Adrenal gland (tissue), 12 donors: Measurements from ENCODE around the gene PRDM15. TPM values are rescaled to one million over a fixed set of nuclear protein-coding genes. Genes with fewer than 3 reads are reported as not detected.

Experiments
- DNase-seq, 7 donors: peaks; one replicate each; pipeline ENCODE4 v3.0.0-alpha.2; 2019 to 2020
- H3K27ac ChIP-seq, 5 donors: fragments of 200-600 bp; sonication (generic) in 4 of 5; 1 replicate in 3 of 5; 2 replicates in 2 of 5; pipeline versions ENCODE4 v1.5.1 to v1.8.0; 2016 to 2020; ENCODE audit warnings: mild to moderate bottlenecking in 1 of 5
- H3K27me3 ChIP-seq: fragments of 200-600 bp; 2 replicates; pipeline ENCODE4 v1.8.0; 2021
- H3K36me3 ChIP-seq, 2 donors: fragments of 200-600 bp; replicated peaks in 1 of 2; 1 replicate in 1 of 2; 2 replicates in 1 of 2; pipeline versions ENCODE4 v1.5.1 to v1.8.0; 2018 to 2022
- H3K4me1 ChIP-seq, 2 donors: fragments of 200-600 bp; replicated peaks in 1 of 2; 1 replicate in 1 of 2; 2 replicates in 1 of 2; pipeline versions ENCODE4 v1.5.1 to v1.8.0; 2018 to 2021
- H3K4me3 ChIP-seq, 4 donors: fragments of 200-600 bp; sonication (generic) in 3 of 4; one replicate each; pipeline ENCODE4 v1.5.1; 2016 to 2018
- H3K9me3 ChIP-seq, 3 donors: fragments of 200-600 bp; sonication (generic) in 1 of 3; replicated peaks in 1 of 3; 1 replicate in 2 of 3; 2 replicates in 1 of 3; pipeline versions ENCODE4 v1.5.1 to v1.8.0; 2016 to 2021
- POLR2A ChIP-seq, 2 donors: fragments of 450-650 bp; IDR thresholded peaks; one replicate each; pipeline ENCODE4 v1.6.1; 2017; ENCODE audit warnings: antibody characterized with exemption in 2 of 2, mild to moderate bottlenecking in 2 of 2, moderate library complexity in 1 of 2
- WGBS, 4 donors: extraction: QIAGEN DNeasy Blood & Tissue Kit in 2 of 4; methylation state at CpG; one replicate each; pipeline versions ENCODE4 v1.1.5 to v1.1.7; 2013 to 2017; 5-methylcytosine and 5-hydroxymethylcytosine counted together
- intact Hi-C, 2 donors: fragments of 100-400 bp; cut with DNase I; formaldehyde crosslinking; loops; one replicate each; pipeline versions ENCODE4 v1.14.1 to v1.15.0; 2022 to 2023
- polyA plus RNA-seq, 3 donors: library from polyadenylated mRNA; stranded (reverse); fragments of 200-250 nt in 2 of 3; fragments of 350-450 nt in 1 of 3; fragmentation: Illumina TruSeq in 1 of 3; extraction: RNeasy Lipid Tissue Mini Kit (QIAGEN cat#74804) in 1 of 3; gene quantifications; one replicate each; pipeline ENCODE4 v1.2.3, GENCODE V29; 2013 to 2014
- total RNA-seq, 9 donors: library from RNA; depleted of rRNA in 4 of 9; stranded (reverse); fragments of >200 nt in 4 of 9; fragments of 120-200 nt in 1 of 9; fragmentation: NEBNext Ultra II Directional in 1 of 9; extraction: Animal tissue kit (Norgen Biotek cat#: 25700) in 1 of 9; gene quantifications; one replicate each; pipeline versions ENCODE4 v1.1.0 to v1.2.4, GENCODE V29; 2013 to 2023
- TF ChIP-seq, protein P1 (sequence below), 6 experiments: fragments of 450-650 bp in 4 of 6; fragments of 200-600 bp in 2 of 6; sonication (generic) in 1 of 6; IDR thresholded peaks; 1 replicate in 5 of 6; 2 replicates in 1 of 6; pipeline versions ENCODE4 v1.5.1 to v1.8.0; 2016 to 2021; ENCODE audit warnings: antibody characterized with exemption in 6 of 6, mild to moderate bottlenecking in 2 of 6, moderate library complexity in 1 of 6
- donor health status: healthy with polysubstance abuse.
- donor health status: Bipolar disorder and iron deficiency.
- donor health status: DM: yes; HTN: yes; CAD: no.
- donor health status: DM: no; HTN: no; CAD: no.
- donor health status: DM: no; HTN: no; CAD: no.
- donor health status: DM: yes; HTN: yes; CAD: no.

Gene PRDM15
- total and polyA plus RNA-seq, 12 donors: 2.9 to 6.7 (median 4.0) TPM

DNA sequence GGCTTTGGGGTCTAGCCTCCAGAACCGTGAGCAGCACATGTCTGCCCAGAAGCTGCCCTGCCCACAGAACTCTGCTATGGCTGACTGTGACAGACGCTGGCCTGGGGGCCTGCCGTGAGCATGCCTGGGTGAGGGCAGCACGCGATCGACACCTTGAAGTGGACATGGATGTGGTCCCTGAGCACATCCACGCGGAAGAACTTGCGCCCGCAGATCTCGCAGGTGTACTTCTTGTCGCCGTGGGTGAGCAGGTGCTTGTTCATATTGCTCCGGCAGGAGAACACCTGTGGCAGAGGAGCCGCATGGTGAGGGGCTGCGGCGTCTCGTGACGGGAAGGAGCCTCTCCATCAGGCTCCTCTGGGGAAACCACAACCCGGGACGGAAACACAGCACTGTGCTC lies 56.0 kb downstream of the PRDM15 start:
- WGBS, 4 donors: 85 to 96% (median 94%) methylated on average over 2 to 21 of the region's 21 CpGs
- Histone ChIP-seq H3K4me1 (no peaks in the 10 kb centered on the region), H3K9me3 (no peaks in the 10 kb centered on the region), H3K27ac (no peak overlapping the region), H3K27me3 (no peaks in the 10 kb centered on the region), H3K4me3 (no peak overlapping the region), H3K36me3 (peaks cover 0 to 6% of the 10 kb centered on the region in 2 donors)
- TF ChIP-seq POLR2A (IDR thresholded peaks at IDR 0.05): no peak
- TF ChIP-seq, protein P1, sequence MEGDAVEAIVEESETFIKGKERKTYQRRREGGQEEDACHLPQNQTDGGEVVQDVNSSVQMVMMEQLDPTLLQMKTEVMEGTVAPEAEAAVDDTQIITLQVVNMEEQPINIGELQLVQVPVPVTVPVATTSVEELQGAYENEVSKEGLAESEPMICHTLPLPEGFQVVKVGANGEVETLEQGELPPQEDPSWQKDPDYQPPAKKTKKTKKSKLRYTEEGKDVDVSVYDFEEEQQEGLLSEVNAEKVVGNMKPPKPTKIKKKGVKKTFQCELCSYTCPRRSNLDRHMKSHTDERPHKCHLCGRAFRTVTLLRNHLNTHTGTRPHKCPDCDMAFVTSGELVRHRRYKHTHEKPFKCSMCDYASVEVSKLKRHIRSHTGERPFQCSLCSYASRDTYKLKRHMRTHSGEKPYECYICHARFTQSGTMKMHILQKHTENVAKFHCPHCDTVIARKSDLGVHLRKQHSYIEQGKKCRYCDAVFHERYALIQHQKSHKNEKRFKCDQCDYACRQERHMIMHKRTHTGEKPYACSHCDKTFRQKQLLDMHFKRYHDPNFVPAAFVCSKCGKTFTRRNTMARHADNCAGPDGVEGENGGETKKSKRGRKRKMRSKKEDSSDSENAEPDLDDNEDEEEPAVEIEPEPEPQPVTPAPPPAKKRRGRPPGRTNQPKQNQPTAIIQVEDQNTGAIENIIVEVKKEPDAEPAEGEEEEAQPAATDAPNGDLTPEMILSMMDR (IDR thresholded peaks at IDR 0.05): no peak
- DNase-seq: no peak
- intact Hi-C loops: no loop called here

GRCh38 chr21:41821756-41822431 lies 57.2 kb downstream of the PRDM15 start:
- 88 to 93% (median 90%) methylated on average over 27 to 32 of the region's 32 CpGs for WGBS, 4 donors
- H3K27me3 ChIP-seq: no peaks in the 10 kb centered on the region
- peaks cover 0 to 2% of the 10 kb centered on the region in 2 donors for H3K4me1 ChIP-seq
- H3K36me3 ChIP-seq: peaks cover 0 to 6% of the 10 kb centered on the region in 2 donors
- no peak overlapping the region for H3K27ac ChIP-seq
- TF ChIP-seq, protein P1 (IDR thresholded peaks at IDR 0.05): no peak
- no peak for TF ChIP-seq POLR2A (IDR thresholded peaks at IDR 0.05)
- DNase-seq: no peak
- H3K4me3 ChIP-seq: no peak overlapping the region
- intact Hi-C loops: no loop called here
- H3K9me3 ChIP-seq: no peaks in the 10 kb centered on the region

DNA sequence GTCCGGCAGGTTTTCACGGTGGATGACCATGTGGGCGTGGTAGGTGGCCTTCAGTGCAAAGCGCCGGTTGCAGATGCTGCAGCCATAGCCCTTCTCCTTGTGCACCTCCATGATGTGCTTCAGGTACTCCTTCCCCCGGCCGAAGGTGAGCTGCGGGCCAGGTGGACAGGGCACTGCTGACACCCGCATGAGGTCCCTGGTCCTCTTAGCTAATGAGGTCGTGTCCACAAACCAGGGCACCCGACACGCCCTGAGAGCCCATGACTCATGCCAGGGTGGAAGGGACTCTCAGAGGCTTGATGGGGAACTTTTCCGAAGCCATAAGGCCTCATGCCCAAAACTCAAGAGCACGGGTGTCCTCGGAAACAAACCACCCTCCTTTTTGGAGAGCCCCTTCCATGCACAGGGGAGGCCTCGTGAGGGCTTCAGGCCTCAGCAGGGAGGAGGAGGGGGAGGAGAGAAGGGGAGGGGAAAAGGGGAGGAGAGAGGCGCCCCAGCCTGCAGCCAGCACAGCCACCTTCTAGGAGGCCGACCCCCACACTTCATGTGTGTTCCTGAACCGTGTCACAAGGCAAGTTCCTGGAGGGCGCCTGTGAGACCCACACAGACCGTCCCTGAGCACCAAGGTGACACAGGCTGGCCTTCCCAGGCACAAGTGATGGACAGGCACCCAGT lies 57.9 kb downstream of the PRDM15 start:
- H3K9me3 ChIP-seq: no peaks in the 10 kb centered on the region
- WGBS, 4 donors: 90 to 95% (median 92%) methylated on average over 4 to 21 of the region's 21 CpGs
- no peak for DNase-seq
- intact Hi-C loops: no loop called here
- H3K4me3 ChIP-seq: no peak overlapping the region
- peaks cover 0 to 6% of the 10 kb centered on the region in 2 donors for H3K36me3 ChIP-seq
- TF ChIP-seq, protein P1 (IDR thresholded peaks at IDR 0.05): no peak
- no peak for TF ChIP-seq POLR2A (IDR thresholded peaks at IDR 0.05)
- no peaks in the 10 kb centered on the region for H3K27me3 ChIP-seq
- no peak overlapping the region for H3K27ac ChIP-seq
- H3K4me1 ChIP-seq: peaks cover 0 to 9% of the 10 kb centered on the region in 2 donors

- 93 to 99% (median 95%) methylated on average over 15 to 19 of the region's 19 CpGs for WGBS, 4 donors
- Histone ChIP-seq H3K4me1 (peaks cover 0 to 9% of the 10 kb centered on the region in 2 donors), H3K4me3 (no peak overlapping the region), H3K36me3 (peaks cover 0 to 5% of the 10 kb centered on the region in 2 donors), H3K9me3 (no peaks in the 10 kb centered on the region), H3K27me3 (no peaks in the 10 kb centered on the region), H3K27ac (no peak overlapping the region)
- intact Hi-C loops: no loop called here
- TF ChIP-seq POLR2A (IDR thresholded peaks at IDR 0.05): no peak
- TF ChIP-seq, protein P1 (IDR thresholded peaks at IDR 0.05): no peak
- no peak for DNase-seq
These were observed 58.6 kb downstream of the PRDM15 start for GRCh38 chr21:41820384-41821080.
